GM12878 (cell line): Measurements from ENCODE around the gene PRF1. TPM values are rescaled to one million over a fixed set of nuclear protein-coding genes. Genes with fewer than 3 reads are reported as not detected.

Experiments used
- ATAC-seq: fragments of 200-7000 bp; cut with Tn5 transposase; 3 replicates; pipeline ENCODE4 v1.9.1; 2020; ENCODE audit warnings: mild to moderate bottlenecking, moderate library complexity
- BruUV-seq: library from RNA; stranded (reverse); fragments of 400-500 nt; replicated peaks from 2 replicates; lab custom pipeline; 2021; lab: Mats Ljungman, UMichigan
- CTCF ChIA-PET: fragments of 300-600 bp; sonication (Branson Sonifier 250); formaldehyde crosslinking; extraction: SDS; loops from one replicate; lab custom pipeline; 2021; ENCODE audit warnings: inconsistent platforms; lab: Yijun Ruan, JAX
- POLR2A ChIA-PET: fragments of 350-600 bp; formaldehyde crosslinking; extraction: SDS; loops from one replicate; lab custom pipeline; 2021; ENCODE audit warnings: inconsistent platforms; lab: Charles Lee
- RAD21 ChIA-PET: fragments of 300-600 bp; sonication (Branson Sonifier 250); formaldehyde crosslinking; loops from one replicate; lab custom pipeline; 2023; ENCODE audit warnings: antibody characterized with exemption; ENCODE audit not compliant: unreplicated experiment; lab: Charles Lee
- SMC1A ChIA-PET: fragments of 300-600 bp; sonication (Branson Sonifier 250); formaldehyde crosslinking; loops from one replicate; lab custom pipeline; 2023; ENCODE audit not compliant: unreplicated experiment, uncharacterized antibody; lab: Charles Lee
- DNase-seq: peaks from one replicate; pipeline ENCODE4 v3.0.0-alpha.2; 2011; ENCODE audit warnings: low read depth, low spot score
- FAIRE-seq: peaks from 3 replicates; lab custom pipeline; 2011; peaks lifted over from hg19 to GRCh38; lab: Jason Lieb, UNC
- H2AFZ ChIP-seq: 2 replicates; pipeline ENCODE4 v1.6.0; 2011; ENCODE audit warnings: low read depth, low read length, control low read depth; ENCODE audit not compliant: control insufficient read depth
- H3K27ac ChIP-seq: 2 replicates; pipeline ENCODE4 v1.5.1; 2011; ENCODE audit warnings: control low read depth; ENCODE audit not compliant: control insufficient read depth, insufficient read depth
- H3K27me3 ChIP-seq, 2 experiments: replicated peaks in 1 of 2; 2 replicates each; pipeline versions ENCODE4 v1.6.0 to v1.6.1; 2011; ENCODE audit warnings: low read length in 1 of 2; ENCODE audit not compliant: control insufficient read depth in 2 of 2, insufficient read depth in 2 of 2
- H3K36me3 ChIP-seq, 2 experiments: 2 replicates each; pipeline ENCODE4 v1.5.1; 2011; ENCODE audit warnings: low read length in 1 of 2; ENCODE audit not compliant: control insufficient read depth in 2 of 2, insufficient read depth in 2 of 2
- H3K4me1 ChIP-seq: 2 replicates; pipeline ENCODE4 v1.6.1; 2011; ENCODE audit warnings: mild to moderate bottlenecking, low read length, moderate library complexity, mixed read lengths; ENCODE audit not compliant: control insufficient read depth, insufficient read depth
- H3K4me2 ChIP-seq: 2 replicates; pipeline ENCODE4 v1.6.0; 2011; ENCODE audit warnings: control low read depth; ENCODE audit not compliant: control insufficient read depth, insufficient read depth
- H3K4me3 ChIP-seq: fragments of 200-600 bp; sonication (generic); 2 replicates; pipeline ENCODE4 v1.5.1; 2016
- H3K79me2 ChIP-seq: 2 replicates; pipeline ENCODE4 v1.6.0; 2011; ENCODE audit warnings: low read length; ENCODE audit not compliant: control insufficient read depth, insufficient read depth
- H3K9ac ChIP-seq: 2 replicates; pipeline ENCODE4 v1.8.0; 2011; ENCODE audit warnings: low read length, control low read depth, mixed read lengths; ENCODE audit not compliant: control insufficient read depth, insufficient read depth
- H3K9me3 ChIP-seq: replicated peaks from 3 replicates; pipeline ENCODE4 v1.5.1; 2011; ENCODE audit warnings: mild to moderate bottlenecking, low read length; ENCODE audit not compliant: control insufficient read depth, insufficient read depth
- H4K20me1 ChIP-seq: 2 replicates; pipeline ENCODE4 v1.6.0; 2011; ENCODE audit not compliant: control insufficient read depth, insufficient read depth
- CREB1 ChIP-seq: IDR thresholded peaks from 2 replicates; pipeline ENCODE4 v1.6.1; 2012; ENCODE audit warnings: low read depth, mild to moderate bottlenecking, inconsistent platforms
- CTCF ChIP-seq, 3 experiments: IDR thresholded peaks in 2 of 3; conservative IDR thresholded peaks in 1 of 3; 2 replicates each; pipeline ENCODE4 v1.5.1; 2011; ENCODE audit warnings: low read depth in 3 of 3, low read length in 3 of 3, mild to moderate bottlenecking in 3 of 3, control low read depth in 2 of 3, moderate library complexity in 2 of 3, inconsistent platforms in 1 of 3, mixed read lengths in 1 of 3; ENCODE audit not compliant: control insufficient read depth in 2 of 3, insufficient read depth in 1 of 3; ENCODE audit errors: extremely low read depth in 1 of 3
- ETV6 ChIP-seq, 2 experiments: fragments of 450-650 bp in 1 of 2; IDR thresholded peaks in 1 of 2; conservative IDR thresholded peaks in 1 of 2; 2 replicates each; pipeline ENCODE4 v1.6.1; 2014; ENCODE audit warnings: antibody characterized with exemption in 1 of 2, borderline replicate concordance in 1 of 2, low read depth in 1 of 2, mild to moderate bottlenecking in 1 of 2, moderate library complexity in 1 of 2
- FOS ChIP-seq: IDR thresholded peaks from 3 replicates; pipeline ENCODE4 v1.6.1; 2011; ENCODE audit warnings: borderline replicate concordance; ENCODE audit not compliant: insufficient read length; ENCODE audit errors: extremely low read depth
- MEF2A ChIP-seq: IDR thresholded peaks from 2 replicates; pipeline ENCODE4 v1.6.1; 2011; ENCODE audit warnings: low read depth, mild to moderate bottlenecking, low read length, moderate library complexity; ENCODE audit not compliant: insufficient read depth
- PML ChIP-seq: IDR thresholded peaks from 2 replicates; pipeline ENCODE4 v1.6.1; 2012; ENCODE audit warnings: low read length, inconsistent platforms
- RAD21 ChIP-seq: IDR thresholded peaks from 2 replicates; pipeline ENCODE4 v1.6.1; 2011; ENCODE audit warnings: mild to moderate bottlenecking, low read depth, low read length, moderate library complexity; ENCODE audit not compliant: insufficient read depth
- RB1 ChIP-seq: fragments of 450-650 bp; formaldehyde crosslinking; IDR thresholded peaks from 2 replicates; pipeline ENCODE4 v1.6.1; 2017; ENCODE audit warnings: mild to moderate bottlenecking, borderline replicate concordance
- RELB ChIP-seq: fragments of 450-650 bp; IDR thresholded peaks from 2 replicates; pipeline ENCODE4 v1.6.1; 2017; ENCODE audit warnings: low read depth, mild to moderate bottlenecking, moderate library complexity
- RFX5 ChIP-seq: IDR thresholded peaks from 2 replicates; pipeline ENCODE4 v1.6.1; 2011; ENCODE audit warnings: low read depth, low read length, improper control_type of control experiment
- SMC3 ChIP-seq: IDR thresholded peaks from 2 replicates; pipeline ENCODE4 v1.6.1; 2011; ENCODE audit warnings: low read length, improper control_type of control experiment, borderline replicate concordance
- SPI1 ChIP-seq: IDR thresholded peaks from 2 replicates; pipeline ENCODE4 v1.6.1; 2011; ENCODE audit warnings: low read depth, mild to moderate bottlenecking, low read length, moderate library complexity, borderline replicate concordance; ENCODE audit not compliant: insufficient read depth
- YBX1 ChIP-seq: fragments of 450-650 bp; IDR thresholded peaks from 2 replicates; pipeline ENCODE4 v1.6.1; 2016; ENCODE audit warnings: antibody characterized with exemption
- WGBS: methylation state at CpG from one replicate; pipeline ENCODE4 v1.1.6; 2016; ENCODE audit warnings: low lambda C conversion rate; ENCODE audit not compliant: insufficient replicate concordance, insufficient coverage; ENCODE audit errors: missing lambda C conversion rate; 5-methylcytosine and 5-hydroxymethylcytosine counted together
- in situ Hi-C: fragments of 300-500 bp; cut with MboI; formaldehyde crosslinking; loops from 9 replicates; pipeline ENCODE4 v1.14.3; 2018; ENCODE audit warnings: mixed read lengths
- intact Hi-C: fragments of 100-400 bp; cut with micrococcal nuclease; formaldehyde crosslinking; loops from one replicate; pipeline ENCODE4 v1.14.2; 2022; ENCODE audit not compliant: unreplicated experiment
- polyA plus RNA-seq, 11 experiments: library from polyadenylated mRNA; depleted of rRNA in 4 of 11; unstranded in 6 of 11; stranded (reverse) in 5 of 11; fragments of >200 nt; fragmentation: Nextera tagmentation in 4 of 11; fragmentation: Illumina TruSeq in 1 of 11; extraction: Ambion mirVana in 4 of 11; extraction: Trizol in 1 of 11; gene quantifications; 1 replicate in 1 of 11; 2 replicates in 10 of 11; pipeline versions ENCODE4 v1.2.1 to v1.2.3, GENCODE V29; 2011 to 2016; ENCODE audit warnings: inconsistent platforms in 2 of 11, missing spikeins in 2 of 11, low read depth in 1 of 11
- total RNA-seq, 4 experiments: library from RNA; depleted of rRNA in 3 of 4; stranded (reverse); fragments of >200 nt in 3 of 4; fragmentation: Illumina TruSeq in 1 of 4; extraction: Trizol in 1 of 4; gene quantifications; 2 replicates each; pipeline versions ENCODE4 v1.2.1 to v1.2.3, GENCODE V29; 2013 to 2021
- TF ChIP-seq, protein P1 (sequence below): IDR thresholded peaks from 2 replicates; pipeline ENCODE4 v1.6.1; 2011; ENCODE audit warnings: borderline replicate concordance, low read depth, mild to moderate bottlenecking, moderate library complexity, mixed read lengths, low read length; ENCODE audit not compliant: insufficient read depth; ENCODE audit errors: extremely low read length

PRF1 gene
- total and polyA plus RNA-seq, 10 of the 15 experiments (the other 5 are each of a cell fraction or from before 2014, with no cell fraction given), result 0.84 to 15.7 (median 1.3) TPM

- TF ChIP-seq, protein P1, sequence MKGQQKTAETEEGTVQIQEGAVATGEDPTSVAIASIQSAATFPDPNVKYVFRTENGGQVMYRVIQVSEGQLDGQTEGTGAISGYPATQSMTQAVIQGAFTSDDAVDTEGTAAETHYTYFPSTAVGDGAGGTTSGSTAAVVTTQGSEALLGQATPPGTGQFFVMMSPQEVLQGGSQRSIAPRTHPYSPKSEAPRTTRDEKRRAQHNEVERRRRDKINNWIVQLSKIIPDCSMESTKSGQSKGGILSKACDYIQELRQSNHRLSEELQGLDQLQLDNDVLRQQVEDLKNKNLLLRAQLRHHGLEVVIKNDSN, result no peak
- TF ChIP-seq ETV6 (conservative IDR thresholded peaks at IDR 0.05 in 1 of 2, IDR thresholded peaks at IDR 0.05 in 1 of 2; ENCODE audit: borderline replicate concordance in 1 of 2, low read depth in 1 of 2), result no peak
- no peak for TF ChIP-seq RB1
- no peak for TF ChIP-seq FOS
- no peak for TF ChIP-seq YBX1
- no peak for TF ChIP-seq RELB
- TF ChIP-seq RFX5, result no peak
- TF ChIP-seq, all 136 proteins: peak for 0
Measured at GRCh38 chr10:70620020-70620289, 17.4 kb upstream of the PRF1 start (continued).

- CTCF ChIA-PET, result interaction anchor here (0.8 to 2.2 kb wide), 14 partner anchors 11 to 158 kb away, joined by 3 to 15 read pairs (median 5); no protein-coding TSS in a partner anchor
- FAIRE-seq, result peak; percentile 88
- no peak for DNase-seq
Measured at GRCh38 chr10:70619271-70620019, 16.9 kb upstream of the PRF1 start.

More at GRCh38 chr10:70619271-70620019, 16.9 kb upstream of the PRF1 start:
- Histone ChIP-seq H3K4me1 (no peaks in the 10 kb centered on the region), H3K9ac (no peak overlapping the region), H3K27ac (no peak overlapping the region), H3K36me3 (no peaks in the 10 kb centered on the region), H3K79me2 (no peaks in the 10 kb centered on the region), H4K20me1 (no peaks in the 10 kb centered on the region), H3K4me3 (no peak overlapping the region), H3K9me3 (peaks cover 8% of the 10 kb centered on the region; the same call in 2 of the 3 replicates), H3K4me2 (no peak overlapping the region), H3K27me3 (no peaks in the 10 kb centered on the region), H2AFZ (no peak overlapping the region)
- 2% methylated on average over 4 of the region's 4 CpGs for WGBS
- BruUV-seq, result no TSS peak
- in situ Hi-C loops (no loop called here), intact Hi-C loops (no loop called here)
- SMC1A ChIA-PET, result interaction anchor here (0.6 to 2.7 kb wide), 14 partner anchors 25 to 158 kb away, joined by 3 to 13 read pairs (median 4); no protein-coding TSS in a partner anchor
- TF ChIP-seq RAD21, result peak; percentile 43
- no peak for TF ChIP-seq CREB1
- no peak for TF ChIP-seq PML
- peak; percentile 15; the same call in 1 of the 2 replicates for TF ChIP-seq SMC3
- TF ChIP-seq SPI1, result no peak
- no peak for TF ChIP-seq MEF2A
- TF ChIP-seq CTCF (IDR thresholded peaks at IDR 0.05 in 2 of 3, conservative IDR thresholded peaks at IDR 0.05 in 1 of 3; ENCODE audit: control insufficient read depth in 2 of 3, extremely low read depth in 1 of 3, insufficient read depth in 1 of 3, low read depth in 3 of 3, low read length in 3 of 3), result peak in 2 of 3 experiments; percentile 19 to 33; a peak in 2 of 6 replicates
- RAD21 ChIA-PET, result interaction anchor here (0.8 to 0.9 kb wide), 3 partner anchors 35 to 139 kb away, joined by 3 to 5 read pairs (median 3); no protein-coding TSS in a partner anchor
- ATAC-seq, result no peak
- POLR2A ChIA-PET, result no interaction called here
